ENCODE data around the gene SIPA1L3. TPM values are rescaled to one million over a fixed set of nuclear protein-coding genes. Genes with fewer than 3 reads are reported as not detected.
"Not testable (repeated sequence)": the region's sequence is repeated elsewhere in the genome, so short reads cannot be mapped to it uniquely, and the experiment has no call there.

SIPA1L3 gene
- total RNA-seq, 2 donors from 2014 or later, result 19.5 to 21.4 TPM

DNA sequence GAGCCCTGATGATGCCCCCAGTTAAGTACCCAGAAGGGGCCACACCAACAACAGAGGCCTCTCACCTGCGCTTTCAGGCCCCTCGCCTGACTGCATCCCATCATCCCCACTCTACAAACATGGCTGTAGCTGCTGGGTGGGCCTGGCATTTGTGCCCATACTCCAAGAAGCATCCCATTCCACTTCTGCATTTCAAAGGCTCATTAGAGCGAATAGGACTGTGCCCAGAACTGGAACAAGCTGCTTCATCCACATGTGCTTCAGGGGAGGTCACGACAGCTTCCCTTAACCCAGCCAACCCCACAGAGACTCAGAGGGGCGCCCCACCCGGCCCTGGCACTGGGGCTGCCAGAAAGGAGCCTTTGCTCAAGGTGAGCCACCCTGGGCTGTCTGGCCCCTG lies 156.9 kb downstream of the SIPA1L3 start:
- H3K9me3 Mint-ChIP-seq, result no peaks in the 10 kb centered on the region
- H3K27me3 Mint-ChIP-seq, result no peaks in the 10 kb centered on the region
- no peak overlapping the region for H3K27ac Mint-ChIP-seq
- no peak for ATAC-seq (replicated peaks)
- no peaks in the 10 kb centered on the region for H3K4me1 Mint-ChIP-seq
- no peaks in the 10 kb centered on the region for H3K36me3 Mint-ChIP-seq (ENCODE audit: low read depth)
- no peak overlapping the region for H3K4me3 Mint-ChIP-seq

GRCh38 chr19:38064661-38065425 lies 157.8 kb downstream of the SIPA1L3 start:
- H3K4me3 Mint-ChIP-seq, result no peak overlapping the region
- H3K27ac Mint-ChIP-seq, result no peak overlapping the region
- no peak for ATAC-seq (replicated peaks)
- no peaks in the 10 kb centered on the region for H3K27me3 Mint-ChIP-seq
- no peaks in the 10 kb centered on the region for H3K36me3 Mint-ChIP-seq (ENCODE audit: low read depth)
- no peaks in the 10 kb centered on the region for H3K9me3 Mint-ChIP-seq
- no peaks in the 10 kb centered on the region for H3K4me1 Mint-ChIP-seq

- H3K36me3 Mint-ChIP-seq (ENCODE audit: low read depth); ATAC-seq (replicated peaks); H3K27me3 Mint-ChIP-seq; H3K4me1 Mint-ChIP-seq; H3K27ac Mint-ChIP-seq; H3K9me3 Mint-ChIP-seq; H3K4me3 Mint-ChIP-seq: not testable (repeated sequence)
These were observed 158.8 kb downstream of the SIPA1L3 start for GRCh38 chr19:38065775-38066174.

DNA sequence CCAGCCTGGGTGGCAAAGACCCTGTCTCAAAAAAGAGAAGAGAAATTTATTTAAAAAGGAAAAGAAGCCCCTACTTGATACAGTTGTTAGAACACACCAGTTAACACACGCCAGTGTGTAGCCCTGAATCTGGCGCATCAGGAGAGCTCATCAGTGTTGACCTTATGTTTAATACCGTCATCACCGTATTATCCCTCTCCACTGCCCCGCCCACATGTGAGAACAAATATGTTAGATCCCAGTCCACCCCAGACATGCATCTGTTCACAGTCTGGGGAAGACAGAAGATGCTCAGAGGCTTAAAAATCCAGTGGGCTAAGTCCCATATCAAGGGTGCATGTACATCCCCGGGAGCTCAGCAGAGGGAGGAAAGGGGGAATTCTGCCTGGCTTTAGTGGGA lies 161.8 kb downstream of the SIPA1L3 start:
- no peak for ATAC-seq (replicated peaks)
- H3K9me3 Mint-ChIP-seq, result no peaks in the 10 kb centered on the region
- H3K4me1 Mint-ChIP-seq, result peaks cover 5% of the 10 kb centered on the region
- H3K27ac Mint-ChIP-seq, result no peak overlapping the region
- H3K27me3 Mint-ChIP-seq, result no peaks in the 10 kb centered on the region
- H3K36me3 Mint-ChIP-seq (ENCODE audit: low read depth), result no peaks in the 10 kb centered on the region
- no peak overlapping the region for H3K4me3 Mint-ChIP-seq

- Mint-ChIP-seq H3K4me1 (peaks cover 5% of the 10 kb centered on the region), H3K9me3 (no peaks in the 10 kb centered on the region), H3K27ac (peak overlapping the region; percentile 14), H3K36me3 (ENCODE audit: low read depth) (no peaks in the 10 kb centered on the region), H3K4me3 (no peak overlapping the region), H3K27me3 (no peaks in the 10 kb centered on the region)
- ATAC-seq (replicated peaks), result no peak
These were observed 163.6 kb downstream of the SIPA1L3 start for GRCh38 chr19:38070573-38070972.

GRCh38 chr19:38071054-38071453 lies 164.0 kb downstream of the SIPA1L3 start:
- not testable (repeated sequence) for H3K36me3 Mint-ChIP-seq (ENCODE audit: low read depth); H3K27ac Mint-ChIP-seq; H3K9me3 Mint-ChIP-seq; H3K4me3 Mint-ChIP-seq; H3K4me1 Mint-ChIP-seq; ATAC-seq (replicated peaks); H3K27me3 Mint-ChIP-seq

- Mint-ChIP-seq H3K4me3 (no peak overlapping the region), H3K36me3 (ENCODE audit: low read depth) (no peaks in the 10 kb centered on the region), H3K27ac (peak overlapping the region; percentile 76)
These were observed 164.6 kb downstream of the SIPA1L3 start for GRCh38 chr19:38071647-38072046.

DNA sequence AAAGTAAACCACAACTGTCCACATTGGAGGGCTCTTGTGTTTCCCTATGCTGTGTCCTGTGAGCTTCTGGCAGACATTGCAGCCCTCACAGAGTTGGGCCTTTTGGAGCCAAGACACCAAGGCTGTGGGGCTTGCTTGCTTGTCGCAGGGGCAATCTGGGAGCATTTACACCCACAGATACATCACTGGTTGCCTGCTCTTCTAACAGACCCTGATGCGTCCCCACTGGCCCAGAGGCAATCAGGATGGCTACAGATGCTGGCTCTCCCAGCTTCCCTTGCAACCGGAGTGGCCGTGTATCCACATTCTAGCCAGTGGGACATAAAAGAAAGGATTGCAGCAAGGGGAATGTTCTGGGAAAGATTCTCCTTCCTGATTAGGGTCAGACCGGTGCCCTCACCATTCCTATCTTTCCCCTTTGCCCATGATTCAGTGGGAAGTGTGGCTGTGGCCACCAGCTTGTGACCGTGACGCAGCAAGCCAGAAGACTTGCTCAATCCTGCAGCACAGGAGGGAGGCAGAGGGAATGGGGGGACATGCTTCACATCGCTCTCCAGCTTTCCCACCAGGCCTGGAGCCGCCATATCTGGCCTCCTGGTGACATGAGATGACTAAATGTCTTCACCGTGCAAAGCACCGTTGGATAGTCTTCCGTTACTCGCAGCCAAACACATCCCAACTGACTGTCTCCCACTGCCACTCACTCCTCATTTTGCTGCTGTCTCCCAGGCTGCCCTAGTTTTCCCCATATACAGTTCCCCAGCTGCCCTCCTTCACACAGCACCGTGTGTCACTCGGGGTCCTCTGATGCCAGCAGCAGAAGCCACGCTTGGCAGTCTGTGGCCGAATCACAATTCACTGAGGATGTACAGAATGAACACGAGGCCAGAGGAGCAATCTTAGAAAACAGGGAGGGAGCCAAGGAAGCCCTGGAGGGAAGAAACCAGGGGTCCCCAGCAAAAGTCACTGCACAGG lies 166.1 kb downstream of the SIPA1L3 start:
- Mint-ChIP-seq H3K9me3 (no peaks in the 10 kb centered on the region), H3K36me3 (ENCODE audit: low read depth) (no peaks in the 10 kb centered on the region), H3K27me3 (no peaks in the 10 kb centered on the region), H3K27ac (peak overlapping the region; percentile 31), H3K4me1 (peaks cover 5% of the 10 kb centered on the region), H3K4me3 (no peak overlapping the region)
- no peak for ATAC-seq (replicated peaks)

More at GRCh38 chr19:38071647-38072046, 164.6 kb downstream of the SIPA1L3 start:
- no peak for ATAC-seq (replicated peaks)
- no peaks in the 10 kb centered on the region for H3K9me3 Mint-ChIP-seq
- peaks cover 5% of the 10 kb centered on the region for H3K4me1 Mint-ChIP-seq
- no peaks in the 10 kb centered on the region for H3K27me3 Mint-ChIP-seq

DNA sequence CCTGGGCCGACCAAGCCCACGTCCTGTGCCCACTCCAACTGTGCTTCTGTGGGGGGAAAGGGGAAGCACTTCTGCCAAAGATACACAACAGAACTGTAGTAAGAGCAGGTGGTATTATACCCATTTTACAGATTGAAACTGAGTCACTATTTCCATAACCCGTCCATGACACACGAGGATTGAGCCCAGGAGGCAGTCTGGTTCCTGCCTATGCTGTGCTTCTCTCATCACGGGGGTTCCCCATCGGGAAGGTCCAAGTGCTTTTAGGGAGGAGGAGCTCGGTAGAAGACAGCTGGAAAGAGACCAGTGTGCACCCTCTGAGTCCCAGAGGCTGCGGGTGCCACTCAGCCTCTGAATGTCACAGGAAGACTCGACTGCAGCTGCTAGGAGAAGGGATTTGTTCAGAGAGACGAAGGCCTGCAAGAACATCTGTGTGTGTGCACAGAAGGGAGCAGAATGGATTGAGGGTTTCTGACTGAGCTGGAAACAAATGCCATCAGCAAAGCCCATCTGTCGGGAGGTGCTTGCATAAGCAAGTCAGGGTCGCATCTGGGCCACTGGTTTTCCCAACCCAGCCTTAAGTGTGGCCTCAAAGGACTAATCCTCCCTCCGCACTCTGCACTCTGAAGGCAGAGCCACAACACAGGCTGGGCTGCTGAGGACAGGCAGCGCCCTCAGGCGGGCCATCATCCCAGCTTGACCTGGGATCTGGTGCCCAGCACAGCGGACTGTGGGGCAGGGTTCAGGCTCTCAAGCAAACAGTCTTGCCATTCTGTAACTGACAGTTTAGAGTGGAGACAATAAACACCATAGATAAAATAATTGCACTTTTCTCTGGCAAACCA lies 167.1 kb downstream of the SIPA1L3 start:
- ATAC-seq (replicated peaks), result peak; percentile 79

GRCh38 chr19:38076337-38076736 lies 169.3 kb downstream of the SIPA1L3 start:
- Mint-ChIP-seq H3K9me3 (no peaks in the 10 kb centered on the region), H3K27me3 (no peaks in the 10 kb centered on the region), H3K36me3 (ENCODE audit: low read depth) (no peaks in the 10 kb centered on the region), H3K4me3 (no peak overlapping the region), H3K27ac (no peak overlapping the region), H3K4me1 (peaks cover 20% of the 10 kb centered on the region)
- no peak for ATAC-seq (replicated peaks)

More for the DNA sequence above, 167.1 kb downstream of the SIPA1L3 start:
- no peak overlapping the region for H3K4me3 Mint-ChIP-seq
- no peaks in the 10 kb centered on the region for H3K36me3 Mint-ChIP-seq (ENCODE audit: low read depth)
- peak overlapping the region; percentile 31 for H3K27ac Mint-ChIP-seq
- no peaks in the 10 kb centered on the region for H3K27me3 Mint-ChIP-seq
- H3K9me3 Mint-ChIP-seq, result no peaks in the 10 kb centered on the region
- peaks cover 11% of the 10 kb centered on the region for H3K4me1 Mint-ChIP-seq

GRCh38 chr19:38078302-38078930 lies 171.4 kb downstream of the SIPA1L3 start:
- no peak overlapping the region for H3K27ac Mint-ChIP-seq
- peaks cover 4% of the 10 kb centered on the region for H3K36me3 Mint-ChIP-seq (ENCODE audit: low read depth)

GRCh38 chr19:38079926-38080380 lies 172.9 kb downstream of the SIPA1L3 start:
- peak; percentile 70 for ATAC-seq (replicated peaks)
- Mint-ChIP-seq H3K9me3 (no peaks in the 10 kb centered on the region), H3K4me1 (peaks cover 15% of the 10 kb centered on the region), H3K36me3 (ENCODE audit: low read depth) (peaks cover 6% of the 10 kb centered on the region), H3K27me3 (no peaks in the 10 kb centered on the region), H3K27ac (peak overlapping the region; percentile 87), H3K4me3 (peak overlapping the region; percentile 64)

More at GRCh38 chr19:38078302-38078930, 171.4 kb downstream of the SIPA1L3 start:
- Mint-ChIP-seq H3K4me3 (no peak overlapping the region), H3K9me3 (no peaks in the 10 kb centered on the region), H3K27me3 (no peaks in the 10 kb centered on the region), H3K4me1 (peaks cover 15% of the 10 kb centered on the region)
- ATAC-seq (replicated peaks), result no peak

- Mint-ChIP-seq H3K27ac (no peak overlapping the region), H3K4me1 (peaks cover 15% of the 10 kb centered on the region), H3K27me3 (no peaks in the 10 kb centered on the region), H3K36me3 (ENCODE audit: low read depth) (peaks cover 6% of the 10 kb centered on the region), H3K9me3 (no peaks in the 10 kb centered on the region), H3K4me3 (no peak overlapping the region)
- ATAC-seq (replicated peaks), result no peak
These were observed 174.7 kb downstream of the SIPA1L3 start for GRCh38 chr19:38081547-38082255.

Measured in activated T-helper 17 cell treated with anti-CD3 and anti-CD28 coated beads, Interleukin-2, amount 50 U/mL, for 72 hours (primary cell).